ENCODE measurements around the gene IGSF6.

The IGSF6 gene

GRCh38 chr16:21598701-21599121 lies 53.7 kb downstream of the IGSF6 start:
- H3K4me3 ChIP-seq (ENCODE audit: low read length) = peak overlapping the region; percentile 62
- no peak for DNase-seq (ENCODE audit: low read depth)
- TF ChIP-seq, protein P1, sequence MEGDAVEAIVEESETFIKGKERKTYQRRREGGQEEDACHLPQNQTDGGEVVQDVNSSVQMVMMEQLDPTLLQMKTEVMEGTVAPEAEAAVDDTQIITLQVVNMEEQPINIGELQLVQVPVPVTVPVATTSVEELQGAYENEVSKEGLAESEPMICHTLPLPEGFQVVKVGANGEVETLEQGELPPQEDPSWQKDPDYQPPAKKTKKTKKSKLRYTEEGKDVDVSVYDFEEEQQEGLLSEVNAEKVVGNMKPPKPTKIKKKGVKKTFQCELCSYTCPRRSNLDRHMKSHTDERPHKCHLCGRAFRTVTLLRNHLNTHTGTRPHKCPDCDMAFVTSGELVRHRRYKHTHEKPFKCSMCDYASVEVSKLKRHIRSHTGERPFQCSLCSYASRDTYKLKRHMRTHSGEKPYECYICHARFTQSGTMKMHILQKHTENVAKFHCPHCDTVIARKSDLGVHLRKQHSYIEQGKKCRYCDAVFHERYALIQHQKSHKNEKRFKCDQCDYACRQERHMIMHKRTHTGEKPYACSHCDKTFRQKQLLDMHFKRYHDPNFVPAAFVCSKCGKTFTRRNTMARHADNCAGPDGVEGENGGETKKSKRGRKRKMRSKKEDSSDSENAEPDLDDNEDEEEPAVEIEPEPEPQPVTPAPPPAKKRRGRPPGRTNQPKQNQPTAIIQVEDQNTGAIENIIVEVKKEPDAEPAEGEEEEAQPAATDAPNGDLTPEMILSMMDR (conservative IDR thresholded peaks at IDR 0.05; ENCODE audit: low read length) = no peak

- TF ChIP-seq, protein P1 (conservative IDR thresholded peaks at IDR 0.05; ENCODE audit: low read length) = no peak
- H3K4me3 ChIP-seq (ENCODE audit: low read length) = no peak overlapping the region
- no peak for DNase-seq (ENCODE audit: low read depth)
Measured at GRCh38 chr16:21598206-21598605, 54.2 kb downstream of the IGSF6 start.

DNA sequence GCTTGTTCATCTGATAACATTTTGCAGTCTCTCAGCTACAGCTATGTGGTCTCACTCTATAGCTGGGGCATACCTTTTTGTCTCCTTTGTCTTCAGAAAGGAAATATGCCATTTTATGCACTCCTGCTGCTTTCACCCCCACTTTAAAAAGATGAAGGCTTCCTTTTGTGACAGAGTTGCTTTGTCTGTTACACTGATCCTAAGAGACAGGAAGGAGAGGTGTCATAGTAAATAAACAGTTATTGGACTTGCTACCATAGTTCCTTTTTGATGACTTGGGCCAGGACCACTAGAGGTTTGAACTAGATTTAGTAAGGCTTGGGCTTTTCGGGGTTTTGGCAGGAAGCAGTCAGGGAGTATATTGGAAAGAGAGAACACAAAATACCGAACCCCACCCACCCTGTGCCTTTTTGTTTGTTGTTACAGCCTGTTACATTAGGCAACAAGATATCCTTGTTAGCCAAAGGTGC lies 54.8 kb downstream of the IGSF6 start:
- no peak for DNase-seq (ENCODE audit: low read depth)
- TF ChIP-seq, protein P1 (conservative IDR thresholded peaks at IDR 0.05; ENCODE audit: low read length) = no peak
- no peak overlapping the region for H3K4me3 ChIP-seq (ENCODE audit: low read length)

DNA sequence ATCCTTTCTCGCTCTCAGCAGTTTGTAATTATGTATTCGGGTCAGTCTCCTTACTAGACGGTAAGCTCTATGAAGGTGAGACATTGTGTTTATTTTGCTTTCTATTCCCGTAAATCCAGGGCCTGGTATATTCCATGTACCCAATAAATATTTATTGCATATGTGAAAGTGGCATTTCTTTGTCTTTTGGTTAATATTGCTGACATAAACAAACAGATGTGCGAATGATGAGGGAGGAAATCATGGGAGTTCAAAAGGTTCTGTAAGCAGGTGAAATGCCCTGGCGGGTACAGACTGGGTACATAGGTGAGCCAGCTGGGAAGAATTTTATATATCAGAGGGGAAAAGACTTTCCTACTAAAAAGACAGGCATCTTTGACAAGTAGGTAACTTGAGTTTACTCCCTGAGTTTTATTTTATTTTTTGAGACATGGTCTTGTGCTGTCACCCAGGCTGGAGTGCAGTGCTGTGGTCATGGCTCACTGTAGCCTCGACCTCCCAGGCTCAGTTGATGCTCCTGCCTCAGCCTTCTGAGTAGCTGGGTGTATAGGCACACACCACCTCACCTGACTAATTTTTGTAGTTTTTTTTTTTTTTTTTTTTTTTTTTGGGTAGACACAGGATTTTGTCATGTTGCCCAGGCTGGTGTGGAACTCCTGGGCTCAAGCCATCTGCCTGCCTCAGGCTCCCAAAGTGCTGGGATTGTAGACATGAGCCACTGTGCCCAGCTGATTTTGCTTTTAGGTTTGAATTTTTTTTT lies 58.7 kb downstream of the IGSF6 start:
- H3K4me3 ChIP-seq (ENCODE audit: low read length) = no peak overlapping the region
- TF ChIP-seq, protein P1 (conservative IDR thresholded peaks at IDR 0.05; ENCODE audit: low read length) = no peak
- DNase-seq (ENCODE audit: low read depth) = no peak

GRCh38 chr16:21592191-21592590 lies 60.2 kb downstream of the IGSF6 start:
- no peak for DNase-seq (ENCODE audit: low read depth)
- TF ChIP-seq, protein P1 (conservative IDR thresholded peaks at IDR 0.05; ENCODE audit: low read length) = no peak
- H3K4me3 ChIP-seq (ENCODE audit: low read length) = no peak overlapping the region

- H3K4me3 ChIP-seq (ENCODE audit: low read length) = no peak overlapping the region
- TF ChIP-seq, protein P1 (conservative IDR thresholded peaks at IDR 0.05; ENCODE audit: low read length) = no peak
- DNase-seq (ENCODE audit: low read depth) = peak; percentile 34
Measured at GRCh38 chr16:21590796-21591195, 61.6 kb downstream of the IGSF6 start.

DNA sequence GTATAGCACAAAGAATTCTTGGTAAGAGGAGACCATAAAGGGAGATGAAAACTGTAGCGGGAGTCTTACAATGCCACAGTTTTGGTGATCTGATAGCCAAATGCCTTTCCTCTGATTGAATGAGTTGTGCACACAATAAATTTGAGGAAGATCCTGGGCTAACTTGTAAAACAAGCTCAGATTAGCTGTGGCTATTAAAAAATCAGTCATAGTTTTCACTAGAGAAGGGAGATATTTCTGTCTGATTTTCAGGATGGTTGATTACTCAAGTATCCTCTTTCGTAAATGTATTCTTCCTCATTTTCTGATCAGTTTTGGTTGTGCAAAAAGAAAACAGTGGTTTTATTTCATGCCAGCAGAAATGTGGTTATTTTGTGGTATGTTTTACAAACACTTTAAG lies 62.1 kb downstream of the IGSF6 start:
- DNase-seq (ENCODE audit: low read depth) = no peak
- no peak overlapping the region for H3K4me3 ChIP-seq (ENCODE audit: low read length)

More for the DNA sequence above, 62.1 kb downstream of the IGSF6 start:
- TF ChIP-seq, protein P1 (conservative IDR thresholded peaks at IDR 0.05; ENCODE audit: low read length) = no peak

All from AG10803 (cell line).